GM18526 (cell line): Measurements from ENCODE around the gene SHB.

Source experiments
- POLR2A ChIP-seq: IDR thresholded peaks from 3 replicates; pipeline ENCODE4 v1.6.1; 2011; ENCODE audit not compliant: insufficient read length; ENCODE audit errors: extremely low read depth

The SHB gene

GRCh38 chr9:38091310-38092199 is 22.5 kb upstream of the SHB start:
- no peak for TF ChIP-seq POLR2A

- TF ChIP-seq POLR2A: no peak
Observed at GRCh38 chr9:38090170-38090569, 21.1 kb upstream of the SHB start.

- TF ChIP-seq POLR2A: no peak
Observed at GRCh38 chr9:38089387-38090165, 20.5 kb upstream of the SHB start.

- TF ChIP-seq POLR2A: no peak
Observed at GRCh38 chr9:38088006-38088925, 19.2 kb upstream of the SHB start.

- TF ChIP-seq POLR2A: no peak
Observed at GRCh38 chr9:38086496-38086895, 17.5 kb upstream of the SHB start.

- no peak for TF ChIP-seq POLR2A
Observed at GRCh38 chr9:38085308-38085707, 16.3 kb upstream of the SHB start.

GRCh38 chr9:38084556-38084880 is 15.5 kb upstream of the SHB start:
- no peak for TF ChIP-seq POLR2A

- TF ChIP-seq POLR2A: no peak
Observed at GRCh38 chr9:38083858-38084555, 15.0 kb upstream of the SHB start.

- TF ChIP-seq POLR2A: no peak
Observed at GRCh38 chr9:38082446-38083287, 13.6 kb upstream of the SHB start.

GRCh38 chr9:38081356-38082108 is 12.5 kb upstream of the SHB start:
- no peak for TF ChIP-seq POLR2A

GRCh38 chr9:38079461-38080031 is 10.5 kb upstream of the SHB start:
- no peak for TF ChIP-seq POLR2A

GRCh38 chr9:38075272-38075671 is 6.2 kb upstream of the SHB start:
- TF ChIP-seq POLR2A: no peak

- no peak for TF ChIP-seq POLR2A
Observed at GRCh38 chr9:38074441-38074961, 5.5 kb upstream of the SHB start.
